Keratinocyte (primary cell): ENCODE results near the gene TIMM8A. TPM values are rescaled to one million over a fixed set of nuclear protein-coding genes. Genes with fewer than 3 reads are reported as not detected.

ENCODE experiments used
- DNase-seq: peaks from one replicate; pipeline ENCODE4 v3.0.0-alpha.2; 2011; ENCODE audit warnings: low read depth, missing footprints, low spot score
- FAIRE-seq: peaks from 2 replicates; lab custom pipeline; 2011; peaks lifted over from hg19 to GRCh38; lab: Jason Lieb, UNC
- H2AFZ ChIP-seq: 2 replicates; pipeline ENCODE4 v1.6.0; 2012; ENCODE audit warnings: low read length, control low read depth, inconsistent platforms; ENCODE audit not compliant: control insufficient read depth
- H3K27ac ChIP-seq: 2 replicates; pipeline ENCODE4 v1.5.1; 2011; ENCODE audit warnings: low read length; ENCODE audit not compliant: control insufficient read depth, insufficient read depth
- H3K27me3 ChIP-seq: 3 replicates; pipeline ENCODE4 v1.6.0; 2011; ENCODE audit warnings: low read length; ENCODE audit not compliant: control insufficient read depth, insufficient read depth; ENCODE audit errors: extremely low read depth
- H3K36me3 ChIP-seq, 2 experiments: 2 replicates in 1 of 2; 3 replicates in 1 of 2; pipeline ENCODE4 v1.5.1; 2011; ENCODE audit warnings: low read length in 2 of 2, mild to moderate bottlenecking in 1 of 2; ENCODE audit not compliant: control insufficient read depth in 2 of 2, insufficient read depth in 2 of 2; ENCODE audit errors: extremely low read depth in 1 of 2
- H3K4me1 ChIP-seq: 3 replicates; pipeline ENCODE4 v1.5.1; 2011; ENCODE audit warnings: low read length; ENCODE audit not compliant: control insufficient read depth, insufficient read depth; ENCODE audit errors: extremely low read depth
- H3K4me2 ChIP-seq: 3 replicates; pipeline ENCODE4 v1.6.0; 2011; ENCODE audit warnings: low read depth, low read length; ENCODE audit not compliant: control insufficient read depth, insufficient read depth; ENCODE audit errors: extremely low read depth
- H3K4me3 ChIP-seq, 3 experiments: fragments of 200-600 bp in 1 of 3; sonication (generic) in 1 of 3; 2 replicates in 2 of 3; 3 replicates in 1 of 3; pipeline ENCODE4 v1.5.1; 2011 to 2016; ENCODE audit warnings: low read length in 3 of 3, mild to moderate bottlenecking in 3 of 3, control low read depth in 2 of 3, inconsistent platforms in 1 of 3, low read depth in 1 of 3, mixed read lengths in 1 of 3, mixed run types in 1 of 3, moderate library complexity in 1 of 3; ENCODE audit not compliant: control insufficient read depth in 2 of 3, insufficient read depth in 2 of 3; ENCODE audit errors: extremely low read depth in 1 of 3
- H3K79me2 ChIP-seq: 2 replicates; pipeline ENCODE4 v1.6.0; 2012; ENCODE audit warnings: low read length; ENCODE audit not compliant: control insufficient read depth, insufficient read depth
- H3K9ac ChIP-seq: 3 replicates; pipeline ENCODE4 v1.6.0; 2011; ENCODE audit warnings: low read length; ENCODE audit not compliant: control insufficient read depth, insufficient read depth; ENCODE audit errors: extremely low read depth
- H3K9me1 ChIP-seq: 3 replicates; pipeline ENCODE4 v1.6.0; 2011; ENCODE audit warnings: low read length; ENCODE audit not compliant: control insufficient read depth, insufficient read depth; ENCODE audit errors: extremely low read depth
- H3K9me3 ChIP-seq: 2 replicates; pipeline ENCODE4 v1.5.1; 2012; ENCODE audit warnings: low read depth, low read length; ENCODE audit not compliant: control insufficient read depth
- H4K20me1 ChIP-seq: 3 replicates; pipeline ENCODE4 v1.6.0; 2011; ENCODE audit warnings: low read length; ENCODE audit not compliant: control insufficient read depth, insufficient read depth; ENCODE audit errors: extremely low read depth
- EZH2 ChIP-seq: IDR thresholded peaks from one replicate; pipeline ENCODE4 v1.6.1; 2012; ENCODE audit warnings: inconsistent platforms, mild to moderate bottlenecking, low read length, moderate library complexity
- dilution Hi-C: fragments of 300-500 bp; cut with MboI; formaldehyde crosslinking; loops from one replicate; pipeline ENCODE4 v1.7.0; 2020; ENCODE audit warnings: low sequenced_read_pairs; ENCODE audit not compliant: extremely low pct_ligation_motif_present
- polyA plus RNA-seq, 5 experiments: library from polyadenylated mRNA; depleted of rRNA in 3 of 5; stranded (reverse) in 3 of 5; stranded (forward) in 1 of 5; unstranded in 1 of 5; fragments of >200 nt; gene quantifications; 1 replicate in 1 of 5; 2 replicates in 3 of 5; 3 replicates in 1 of 5; pipeline versions ENCODE4 v1.2.1 to v1.2.3, GENCODE V29; 2011 to 2012; ENCODE audit warnings: missing spikeins in 2 of 5, low read depth in 1 of 5, low replicate concordance in 1 of 5
- TF ChIP-seq, protein P1 (sequence below), 3 experiments: IDR thresholded peaks in 1 of 3; conservative IDR thresholded peaks in 1 of 3; optimal IDR thresholded peaks in 1 of 3; 2 replicates in 2 of 3; 3 replicates in 1 of 3; pipeline versions ENCODE3 to v1.5.1; 2011; ENCODE audit warnings: low read length in 3 of 3, mild to moderate bottlenecking in 3 of 3, moderate library complexity in 2 of 3, control low read depth in 1 of 3, inconsistent platforms in 1 of 3; ENCODE audit not compliant: insufficient read depth in 2 of 3; ENCODE audit errors: extremely low read depth in 1 of 3

The TIMM8A gene
- polyA plus RNA-seq, 1 donor (not counting 4 experiments of a cell fraction or from before 2014, with no cell fraction given): 17.0 TPM

DNA sequence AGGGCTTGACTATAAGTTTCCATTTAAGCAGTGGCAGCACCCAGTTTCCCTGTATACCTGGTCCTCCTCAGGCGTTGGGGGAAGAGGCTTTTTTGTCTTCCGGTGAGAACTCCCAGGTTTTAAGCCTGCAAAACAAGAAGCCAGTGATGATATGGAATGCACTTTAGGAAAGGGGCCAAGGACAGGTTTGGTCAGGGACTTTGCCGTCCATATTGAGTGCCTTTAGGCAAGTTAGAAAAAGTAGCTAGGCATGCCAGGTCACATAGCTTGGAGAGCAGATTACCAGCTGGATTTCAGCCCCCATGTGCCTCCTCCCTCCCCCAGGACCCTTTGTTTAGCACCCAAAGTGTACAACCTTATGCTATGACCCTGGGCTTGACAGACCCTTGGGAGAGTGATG lies 13.6 kb upstream of the TIMM8A start:
- DNase-seq (no peak), FAIRE-seq (no peak)
- no peaks in the 10 kb centered on the region for H3K4me1 ChIP-seq
- dilution Hi-C loops: no loop called here
- no peaks in the 10 kb centered on the region for H3K79me2 ChIP-seq
- no peak overlapping the region for H3K4me3 ChIP-seq
- TF ChIP-seq, protein P1, sequence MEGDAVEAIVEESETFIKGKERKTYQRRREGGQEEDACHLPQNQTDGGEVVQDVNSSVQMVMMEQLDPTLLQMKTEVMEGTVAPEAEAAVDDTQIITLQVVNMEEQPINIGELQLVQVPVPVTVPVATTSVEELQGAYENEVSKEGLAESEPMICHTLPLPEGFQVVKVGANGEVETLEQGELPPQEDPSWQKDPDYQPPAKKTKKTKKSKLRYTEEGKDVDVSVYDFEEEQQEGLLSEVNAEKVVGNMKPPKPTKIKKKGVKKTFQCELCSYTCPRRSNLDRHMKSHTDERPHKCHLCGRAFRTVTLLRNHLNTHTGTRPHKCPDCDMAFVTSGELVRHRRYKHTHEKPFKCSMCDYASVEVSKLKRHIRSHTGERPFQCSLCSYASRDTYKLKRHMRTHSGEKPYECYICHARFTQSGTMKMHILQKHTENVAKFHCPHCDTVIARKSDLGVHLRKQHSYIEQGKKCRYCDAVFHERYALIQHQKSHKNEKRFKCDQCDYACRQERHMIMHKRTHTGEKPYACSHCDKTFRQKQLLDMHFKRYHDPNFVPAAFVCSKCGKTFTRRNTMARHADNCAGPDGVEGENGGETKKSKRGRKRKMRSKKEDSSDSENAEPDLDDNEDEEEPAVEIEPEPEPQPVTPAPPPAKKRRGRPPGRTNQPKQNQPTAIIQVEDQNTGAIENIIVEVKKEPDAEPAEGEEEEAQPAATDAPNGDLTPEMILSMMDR (optimal IDR thresholded peaks at IDR 0.05 in 1 of 3, IDR thresholded peaks at IDR 0.05 in 1 of 3, conservative IDR thresholded peaks at IDR 0.05 in 1 of 3; ENCODE audit: extremely low read depth in 1 of 3, insufficient read depth in 2 of 3, low read length in 3 of 3): no peak
- no peak for TF ChIP-seq EZH2
- no peaks in the 10 kb centered on the region for H3K9me3 ChIP-seq
- H2AFZ ChIP-seq: peak overlapping the region; percentile 33
- no peaks in the 10 kb centered on the region for H3K27me3 ChIP-seq
- no peaks in the 10 kb centered on the region for H3K36me3 ChIP-seq
- H3K4me2 ChIP-seq: no peak overlapping the region
- no peak overlapping the region for H3K9ac ChIP-seq
- H3K27ac ChIP-seq: no peak overlapping the region
- H4K20me1 ChIP-seq: no peaks in the 10 kb centered on the region
- no peaks in the 10 kb centered on the region for H3K9me1 ChIP-seq

DNA sequence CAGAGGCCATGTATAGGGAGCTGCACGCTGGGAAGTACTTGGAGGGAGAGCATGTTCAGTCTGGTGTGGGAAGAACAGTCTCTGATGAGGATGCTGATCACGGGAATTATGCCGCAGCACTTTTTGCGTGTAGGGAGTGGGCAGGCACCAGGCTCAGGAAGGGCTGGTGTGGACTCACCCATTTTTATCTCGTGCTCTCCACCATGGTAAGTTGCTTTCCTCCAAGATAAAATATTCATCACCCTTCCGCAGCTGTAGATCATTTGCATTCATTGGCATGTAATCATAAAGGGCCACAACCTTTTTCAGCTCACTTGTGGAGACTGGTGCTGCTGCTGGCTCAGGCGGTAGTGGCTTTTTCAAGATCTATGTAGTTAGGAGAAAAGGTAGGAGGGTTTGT lies 11.8 kb upstream of the TIMM8A start:
- no peak overlapping the region for H2AFZ ChIP-seq
- no peaks in the 10 kb centered on the region for H4K20me1 ChIP-seq
- no peak overlapping the region for H3K27ac ChIP-seq
- TF ChIP-seq, protein P1 (optimal IDR thresholded peaks at IDR 0.05 in 1 of 3, IDR thresholded peaks at IDR 0.05 in 1 of 3, conservative IDR thresholded peaks at IDR 0.05 in 1 of 3; ENCODE audit: extremely low read depth in 1 of 3, insufficient read depth in 2 of 3, low read length in 3 of 3): no peak
- TF ChIP-seq EZH2: no peak
- H3K4me3 ChIP-seq: no peak overlapping the region
- no peaks in the 10 kb centered on the region for H3K79me2 ChIP-seq
- dilution Hi-C loops: no loop called here
- no peak overlapping the region for H3K4me2 ChIP-seq
- no peak for DNase-seq
- H3K36me3 ChIP-seq: no peaks in the 10 kb centered on the region
- no peak overlapping the region for H3K9ac ChIP-seq
- H3K9me1 ChIP-seq: no peaks in the 10 kb centered on the region
- H3K9me3 ChIP-seq: no peaks in the 10 kb centered on the region
- no peak for FAIRE-seq
- no peaks in the 10 kb centered on the region for H3K27me3 ChIP-seq
- H3K4me1 ChIP-seq: no peaks in the 10 kb centered on the region
